ENCODE results near the gene TOR3A. TPM values are rescaled to one million over a fixed set of nuclear protein-coding genes. Genes with fewer than 3 reads are reported as not detected.

TOR3A gene
- total and polyA plus RNA-seq, 10 of the 15 experiments (the other 5 are each of a cell fraction or from before 2014, with no cell fraction given) = 8.6 to 87.9 (median 46.3) TPM

DNA sequence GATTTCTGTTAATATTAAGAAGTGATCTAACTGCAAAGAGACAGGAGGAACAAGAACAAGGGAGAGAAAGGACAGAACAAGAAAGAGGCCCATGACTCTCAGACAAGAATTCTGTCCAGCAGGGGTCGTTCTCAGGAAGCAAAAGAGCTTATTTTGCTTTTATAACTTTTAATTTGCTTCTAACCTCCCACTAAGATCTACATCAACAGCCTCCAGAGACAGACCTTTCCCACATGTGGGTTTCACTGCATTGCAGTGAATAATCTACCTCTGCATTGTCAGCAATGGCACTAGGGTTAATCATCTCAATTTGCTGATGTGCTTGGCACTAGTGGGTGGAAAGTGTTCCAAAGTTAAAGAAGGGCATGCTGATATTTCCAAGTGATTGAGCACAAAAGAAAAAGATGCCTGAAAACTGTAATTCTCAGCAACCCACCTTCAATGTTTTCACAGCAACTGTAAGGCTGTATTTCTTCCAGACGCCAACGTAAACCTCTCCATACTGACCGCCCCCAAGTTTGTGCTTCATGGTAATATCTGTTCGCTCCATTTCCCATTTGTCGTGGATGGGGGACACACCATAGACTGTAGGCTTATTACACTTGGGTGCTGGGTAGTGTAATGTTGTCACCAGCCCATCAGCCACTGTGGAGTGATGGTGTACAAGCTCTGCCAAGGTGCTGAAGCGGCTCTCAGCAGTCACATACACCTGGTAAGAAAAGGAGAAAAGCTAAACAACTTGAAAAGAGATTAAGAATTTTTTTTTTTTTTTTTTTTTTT is 39.5 kb downstream of the TOR3A start:
- ChIA-PET SMC1A (ENCODE audit: uncharacterized antibody, unreplicated experiment) (interaction anchor here (0.6 to 4.6 kb wide), 32 partner anchors 9 to 688 kb away, joined by 3 to 49 read pairs (median 4); partner anchors contain the start of genes AXDND1, SOAT1 and TOR3A), POLR2A (no interaction called here), RAD21 (ENCODE audit: unreplicated experiment) (interaction anchor here (0.7 to 2.9 kb wide), 20 partner anchors 9 to 250 kb away, joined by 3 to 19 read pairs (median 4); partner anchors contain the start of gene SOAT1), CTCF (interaction anchor here (0.5 to 4.5 kb wide), 52 partner anchors 9 to 688 kb away, joined by 3 to 87 read pairs (median 4); partner anchors contain the start of genes AXDND1 and SOAT1)
- Histone ChIP-seq H2AFZ (ENCODE audit: control insufficient read depth, low read depth, low read length) (no peak overlapping the region), H3K27ac (ENCODE audit: control insufficient read depth, insufficient read depth) (no peak overlapping the region), H3K4me3 (no peak overlapping the region), H3K9ac (ENCODE audit: control insufficient read depth, insufficient read depth, low read length) (no peak overlapping the region), H3K4me2 (ENCODE audit: control insufficient read depth, insufficient read depth) (no peak overlapping the region), H3K36me3 (ENCODE audit: control insufficient read depth in 2 of 2, insufficient read depth in 2 of 2, low read length in 1 of 2) (peaks cover 0 to 8% of the 10 kb centered on the region in 2 experiments; a peak in 3 of 4 replicates), H3K9me3 (replicated peaks; ENCODE audit: control insufficient read depth, insufficient read depth, low read length) (no peaks in the 10 kb centered on the region), H3K27me3 (replicated peaks in 1 of 2; ENCODE audit: control insufficient read depth in 2 of 2, insufficient read depth in 2 of 2, low read length in 1 of 2) (no peaks in the 10 kb centered on the region), H4K20me1 (ENCODE audit: control insufficient read depth, insufficient read depth) (no peaks in the 10 kb centered on the region), H3K79me2 (ENCODE audit: control insufficient read depth, insufficient read depth, low read length) (no peaks in the 10 kb centered on the region), H3K4me1 (ENCODE audit: control insufficient read depth, insufficient read depth, low read length) (no peaks in the 10 kb centered on the region)
- TF ChIP-seq RAD21 (IDR thresholded peaks at IDR 0.05; ENCODE audit: insufficient read depth, low read depth, low read length) (peak; percentile 79), SPI1 (IDR thresholded peaks at IDR 0.05; ENCODE audit: borderline replicate concordance, insufficient read depth, low read depth, low read length) (no peak), NFYA (IDR thresholded peaks at IDR 0.05; ENCODE audit: borderline replicate concordance, low read depth, low read length) (no peak), ZNF592 (IDR thresholded peaks at IDR 0.05) (0 out of 2 replicates have a peak, but pooled peaks have one; percentile 52), SMC3 (IDR thresholded peaks at IDR 0.05; ENCODE audit: borderline replicate concordance, low read length) (peak; percentile 87; the same call in 1 of the 2 replicates), YY1 (IDR thresholded peaks at IDR 0.05; ENCODE audit: low read depth, low read length) (no peak), CTCF (IDR thresholded peaks at IDR 0.05 in 2 of 3, conservative IDR thresholded peaks at IDR 0.05 in 1 of 3; ENCODE audit: control insufficient read depth in 2 of 3, extremely low read depth in 1 of 3, insufficient read depth in 1 of 3, low read depth in 3 of 3, low read length in 3 of 3) (peak; percentile 58 to 62 (median 61))
- TF ChIP-seq, protein P1, sequence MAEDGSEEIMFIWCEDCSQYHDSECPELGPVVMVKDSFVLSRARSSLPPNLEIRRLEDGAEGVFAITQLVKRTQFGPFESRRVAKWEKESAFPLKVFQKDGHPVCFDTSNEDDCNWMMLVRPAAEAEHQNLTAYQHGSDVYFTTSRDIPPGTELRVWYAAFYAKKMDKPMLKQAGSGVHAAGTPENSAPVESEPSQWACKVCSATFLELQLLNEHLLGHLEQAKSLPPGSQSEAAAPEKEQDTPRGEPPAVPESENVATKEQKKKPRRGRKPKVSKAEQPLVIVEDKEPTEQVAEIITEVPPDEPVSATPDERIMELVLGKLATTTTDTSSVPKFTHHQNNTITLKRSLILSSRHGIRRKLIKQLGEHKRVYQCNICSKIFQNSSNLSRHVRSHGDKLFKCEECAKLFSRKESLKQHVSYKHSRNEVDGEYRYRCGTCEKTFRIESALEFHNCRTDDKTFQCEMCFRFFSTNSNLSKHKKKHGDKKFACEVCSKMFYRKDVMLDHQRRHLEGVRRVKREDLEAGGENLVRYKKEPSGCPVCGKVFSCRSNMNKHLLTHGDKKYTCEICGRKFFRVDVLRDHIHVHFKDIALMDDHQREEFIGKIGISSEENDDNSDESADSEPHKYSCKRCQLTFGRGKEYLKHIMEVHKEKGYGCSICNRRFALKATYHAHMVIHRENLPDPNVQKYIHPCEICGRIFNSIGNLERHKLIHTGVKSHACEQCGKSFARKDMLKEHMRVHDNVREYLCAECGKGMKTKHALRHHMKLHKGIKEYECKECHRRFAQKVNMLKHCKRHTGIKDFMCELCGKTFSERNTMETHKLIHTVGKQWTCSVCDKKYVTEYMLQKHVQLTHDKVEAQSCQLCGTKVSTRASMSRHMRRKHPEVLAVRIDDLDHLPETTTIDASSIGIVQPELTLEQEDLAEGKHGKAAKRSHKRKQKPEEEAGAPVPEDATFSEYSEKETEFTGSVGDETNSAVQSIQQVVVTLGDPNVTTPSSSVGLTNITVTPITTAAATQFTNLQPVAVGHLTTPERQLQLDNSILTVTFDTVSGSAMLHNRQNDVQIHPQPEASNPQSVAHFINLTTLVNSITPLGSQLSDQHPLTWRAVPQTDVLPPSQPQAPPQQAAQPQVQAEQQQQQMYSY (CRISPR knock-in tag; IDR thresholded peaks at IDR 0.05) = no peak
- DNase-seq (ENCODE audit: low read depth, low spot score) (no peak), FAIRE-seq (peak; percentile 38), ATAC-seq (peak; percentile 67)
- 90% methylated on average over 7 of the region's 7 CpGs for WGBS (ENCODE audit: insufficient coverage, insufficient replicate concordance, low lambda C conversion rate, missing lambda C conversion rate)
- BruUV-seq (replicated peaks) = no TSS peak
- in situ Hi-C loops (cut with MboI) = loop anchor here (5.0 kb wide), 1 partner anchor 246 kb away; the partner anchor contains the start of gene AXDND1
- intact Hi-C loops (cut with micrococcal nuclease; ENCODE audit: unreplicated experiment) = loop anchor here (1.0 kb wide), 3 partner anchors 72 to 248 kb away; no protein-coding TSS in a partner anchor
